HepG2 (cell line): ENCODE measurements around the gene RAB29. TPM values are rescaled to one million over a fixed set of nuclear protein-coding genes. Genes with fewer than 3 reads are reported as not detected.

ENCODE experiments used
- ATAC-seq: fragments of 200-7000 bp; cut with Tn5 transposase; 3 replicates; pipeline ENCODE4 v1.9.1; 2020; ENCODE audit warnings: mild to moderate bottlenecking, moderate library complexity
- BruUV-seq: library from RNA; stranded (reverse); fragments of 400-500 nt; replicated peaks from 2 replicates; lab custom pipeline; 2021; lab: Mats Ljungman, UMichigan
- CTCF ChIA-PET: fragments of 300-600 bp; formaldehyde crosslinking; extraction: SDS; loops from one replicate; lab custom pipeline; 2021; ENCODE audit warnings: low total read pairs, inconsistent platforms, low intra/inter-chr PET ratio; lab: Yijun Ruan, JAX
- POLR2A ChIA-PET: fragments of 350-600 bp; sonication (Branson Sonifier 250); formaldehyde crosslinking; loops from one replicate; lab custom pipeline; 2020; ENCODE audit warnings: antibody characterized with exemption, inconsistent platforms; lab: Yijun Ruan, JAX
- DNase-seq: peaks from one replicate; pipeline ENCODE4 v3.0.0-alpha.2; 2015; ENCODE audit warnings: low spot score
- FAIRE-seq: peaks from 3 replicates; lab custom pipeline; 2011; peaks lifted over from hg19 to GRCh38; lab: Jason Lieb, UNC
- H2AFZ ChIP-seq: one replicate; pipeline ENCODE4 v1.6.1; 2011; ENCODE audit warnings: low read length, inconsistent platforms
- H3K27ac ChIP-seq: fragments of 300-600 bp; 3 replicates; pipeline ENCODE4 v1.8.0; 2011; ENCODE audit warnings: mixed run types, mild to moderate bottlenecking, mixed read lengths, low read length, inconsistent platforms; ENCODE audit not compliant: insufficient read depth; ENCODE audit errors: extremely low read length
- H3K27me3 ChIP-seq, 2 experiments: fragments of 200-600 bp in 1 of 2; 2 replicates in 1 of 2; 3 replicates in 1 of 2; pipeline versions ENCODE4 v1.6.0 to v1.8.0; 2011; ENCODE audit warnings: low read length in 2 of 2, mild to moderate bottlenecking in 2 of 2, moderate library complexity in 2 of 2, inconsistent platforms in 1 of 2; ENCODE audit not compliant: insufficient read depth in 2 of 2, control insufficient read depth in 1 of 2
- H3K36me3 ChIP-seq, 2 experiments: fragments of 200-600 bp in 1 of 2; replicated peaks in 1 of 2; 2 replicates in 1 of 2; 3 replicates in 1 of 2; pipeline versions ENCODE4 v1.5.1 to v1.8.0; 2011; ENCODE audit warnings: low read length in 2 of 2, inconsistent platforms in 1 of 2; ENCODE audit not compliant: insufficient read depth in 2 of 2, control insufficient read depth in 1 of 2
- H3K4me1 ChIP-seq: 2 replicates; pipeline ENCODE4 v1.5.1; 2012; ENCODE audit warnings: low read length, inconsistent platforms; ENCODE audit not compliant: insufficient read depth
- H3K4me2 ChIP-seq: 2 replicates; pipeline ENCODE4 v1.6.0; 2011; ENCODE audit warnings: low read depth, low read length, inconsistent platforms
- H3K4me3 ChIP-seq, 3 experiments: fragments of 200-600 bp in 1 of 3; sonication (generic), shearing (Covaris generic) in 1 of 3; replicated peaks in 1 of 3; 2 replicates each; pipeline ENCODE4 v1.5.1; 2011 to 2016; ENCODE audit warnings: low read length in 3 of 3, inconsistent platforms in 2 of 3, low read depth in 2 of 3, mild to moderate bottlenecking in 2 of 3, control low read depth in 1 of 3, mixed read lengths in 1 of 3; ENCODE audit not compliant: insufficient read depth in 1 of 3
- H3K79me2 ChIP-seq: one replicate; pipeline ENCODE4 v1.6.1; 2011; ENCODE audit warnings: low read length, inconsistent platforms; ENCODE audit not compliant: insufficient read depth
- H3K9ac ChIP-seq: 2 replicates; pipeline ENCODE4 v1.6.0; 2011; ENCODE audit warnings: mild to moderate bottlenecking, low read depth, low read length, inconsistent platforms; ENCODE audit not compliant: insufficient read depth
- H3K9me3 ChIP-seq: 2 replicates; pipeline ENCODE4 v1.5.1; 2012; ENCODE audit warnings: mild to moderate bottlenecking, low read length
- H4K20me1 ChIP-seq: 2 replicates; pipeline ENCODE4 v1.6.0; 2011; ENCODE audit warnings: inconsistent platforms, mild to moderate bottlenecking, low read length, moderate library complexity; ENCODE audit not compliant: insufficient read depth
- ADNP ChIP-seq: sonication (generic); formaldehyde crosslinking; IDR thresholded peaks from 2 replicates; pipeline ENCODE4 v1.4.0; 2020; ENCODE audit warnings: missing genetic modification reagents
- BCL6 ChIP-seq: IDR thresholded peaks from 2 replicates; pipeline ENCODE4 v1.6.1; 2016; ENCODE audit warnings: missing genetic modification reagents, missing compliant biosample characterization
- CBX1 ChIP-seq: IDR thresholded peaks from one replicate; pipeline ENCODE4 v1.6.1; 2016; ENCODE audit warnings: antibody characterized with exemption, low read depth
- FOXO1 ChIP-seq: sonication (generic); formaldehyde crosslinking; IDR thresholded peaks from 2 replicates; pipeline ENCODE4 v1.4.0; 2020; ENCODE audit warnings: missing genetic modification reagents
- KLF15 ChIP-seq: sonication (generic); formaldehyde crosslinking; IDR thresholded peaks from 2 replicates; pipeline ENCODE4 v1.8.1; 2023; ENCODE audit warnings: borderline replicate concordance, mild to moderate bottlenecking, inconsistent platforms, missing genetic modification reagents, mixed read lengths
- KMT2B ChIP-seq: IDR thresholded peaks from 2 replicates; pipeline ENCODE4 v1.6.1; 2016; ENCODE audit warnings: missing genetic modification reagents, missing compliant biosample characterization
- LBX2 ChIP-seq: sonication (generic); formaldehyde crosslinking; IDR thresholded peaks from 2 replicates; pipeline ENCODE4 v1.5.0; 2020; ENCODE audit warnings: missing genetic modification reagents, mild to moderate bottlenecking, borderline replicate concordance
- RBM22 ChIP-seq: fragments of 200-400 bp; formaldehyde crosslinking; optimal IDR thresholded peaks from 2 replicates; pipeline ENCODE3; 2017; ENCODE audit warnings: mild to moderate bottlenecking, low read length, moderate library complexity
- RELA ChIP-seq: sonication (generic); formaldehyde crosslinking; IDR thresholded peaks from 2 replicates; pipeline ENCODE4 v1.4.0; 2020; ENCODE audit warnings: missing genetic modification reagents
- XBP1 ChIP-seq: sonication (generic); formaldehyde crosslinking; IDR thresholded peaks from 2 replicates; pipeline ENCODE4 v1.5.0; 2020; ENCODE audit warnings: missing genetic modification reagents
- ZKSCAN8 ChIP-seq: IDR thresholded peaks from 2 replicates; pipeline ENCODE4 v1.6.1; 2016; ENCODE audit warnings: borderline replicate concordance, missing genetic modification reagents, missing compliant biosample characterization
- ZNF660 ChIP-seq: sonication (generic); formaldehyde crosslinking; IDR thresholded peaks from 2 replicates; pipeline ENCODE4 v1.5.1; 2020; ENCODE audit warnings: mild to moderate bottlenecking, low read depth, missing genetic modification reagents, borderline replicate concordance
- ZNF740 ChIP-seq: sonication (generic); formaldehyde crosslinking; IDR thresholded peaks from 2 replicates; pipeline ENCODE4 v1.4.0; 2020; ENCODE audit warnings: missing genetic modification reagents
- ZSCAN12 ChIP-seq: sonication (generic); formaldehyde crosslinking; IDR thresholded peaks from 2 replicates; pipeline ENCODE4 v1.9.0; 2021; ENCODE audit warnings: mild to moderate bottlenecking, missing genetic modification reagents
- WGBS: methylation state at CpG from one replicate; pipeline ENCODE4 v1.1.6; 2017; ENCODE audit warnings: low lambda C conversion rate; 5-methylcytosine and 5-hydroxymethylcytosine counted together
- in situ Hi-C: cut with HindIII; loops from 2 replicates; pipeline ENCODE4 v1.10.0; 2017; ENCODE audit warnings: low pct_unique_long_range_greater_than_20kb; ENCODE audit not compliant: extremely low pct_ligation_motif_present
- intact Hi-C: fragments of 100-400 bp; cut with micrococcal nuclease; formaldehyde crosslinking; loops from one replicate; pipeline ENCODE4 v1.10.0; 2022; ENCODE audit not compliant: unreplicated experiment
- polyA plus RNA-seq, 8 experiments: library from polyadenylated mRNA; depleted of rRNA in 3 of 8; stranded (reverse) in 7 of 8; unstranded in 1 of 8; fragments of >200 nt; fragmentation: Illumina TruSeq in 4 of 8; extraction: Trizol in 4 of 8; gene quantifications; 2 replicates each; pipeline versions ENCODE4 v1.2.1 to v1.2.3, GENCODE V29; 2011 to 2016; ENCODE audit warnings: low read depth in 4 of 8, missing spikeins in 1 of 8, mixed read lengths in 1 of 8; ENCODE audit not compliant: insufficient read depth in 1 of 8
- total RNA-seq, 5 experiments: library from RNA; depleted of rRNA; stranded (reverse); fragments of >200 nt; fragmentation: Illumina TruSeq; extraction: Trizol; gene quantifications; 2 replicates each; pipeline ENCODE4 v1.2.3, GENCODE V29; 2016; ENCODE audit warnings: low read depth in 1 of 5
- TF ChIP-seq, protein P1 (sequence below): conservative IDR thresholded peaks from 2 replicates; pipeline ENCODE4 v1.6.1; 2018; ENCODE audit warnings: missing genetic modification reagents
- TF ChIP-seq, protein P2 (sequence below): sonication (generic); formaldehyde crosslinking; IDR thresholded peaks from 2 replicates; pipeline ENCODE4 v1.9.0; 2021; ENCODE audit warnings: missing genetic modification reagents, mild to moderate bottlenecking, borderline replicate concordance
- TF ChIP-seq, protein P3 (sequence below): sonication (generic); IDR thresholded peaks from 2 replicates; pipeline ENCODE4 v1.6.1; 2016; ENCODE audit warnings: low read depth, borderline replicate concordance

Gene RAB29
- total and polyA plus RNA-seq, 2 of the 13 experiments (the other 11 are each of a cell fraction or from before 2014, with no cell fraction given), result 8.7 to 10.1 TPM

DNA sequence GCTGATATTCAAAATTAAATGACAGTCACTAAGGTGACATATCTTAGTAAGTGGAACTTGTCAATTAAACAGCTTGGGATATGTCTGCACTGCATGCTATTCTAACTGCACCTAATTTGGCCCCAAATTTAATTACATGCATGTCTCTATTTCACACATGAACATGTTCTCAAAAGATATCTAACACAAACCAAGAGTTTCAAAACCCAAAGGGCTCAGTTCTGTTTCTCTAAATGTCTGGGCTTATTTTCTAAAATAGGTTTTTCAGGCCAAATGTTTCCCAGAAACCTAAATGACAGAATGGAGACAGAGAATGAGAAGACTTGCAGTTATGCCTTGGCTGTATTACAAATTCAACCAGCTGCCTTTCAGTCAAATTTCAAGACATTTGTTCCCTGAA is 11.3 kb downstream of the RAB29 start (continued):
- no peak for TF ChIP-seq RELA (CRISPR knock-in tag)

- in situ Hi-C loops, result no loop called here
These were observed 14.7 kb downstream of the RAB29 start for GRCh38 chr1:205760606-205761005.

More at GRCh38 chr1:205760606-205761005, 14.7 kb downstream of the RAB29 start:
- FAIRE-seq (no peak), DNase-seq (no peak), ATAC-seq (no peak)
- no peak overlapping the region for H3K27ac ChIP-seq
- no peak for TF ChIP-seq XBP1 (CRISPR knock-in tag)
- TF ChIP-seq BCL6 (CRISPR knock-in tag), result no peak
- TF ChIP-seq, protein P1, sequence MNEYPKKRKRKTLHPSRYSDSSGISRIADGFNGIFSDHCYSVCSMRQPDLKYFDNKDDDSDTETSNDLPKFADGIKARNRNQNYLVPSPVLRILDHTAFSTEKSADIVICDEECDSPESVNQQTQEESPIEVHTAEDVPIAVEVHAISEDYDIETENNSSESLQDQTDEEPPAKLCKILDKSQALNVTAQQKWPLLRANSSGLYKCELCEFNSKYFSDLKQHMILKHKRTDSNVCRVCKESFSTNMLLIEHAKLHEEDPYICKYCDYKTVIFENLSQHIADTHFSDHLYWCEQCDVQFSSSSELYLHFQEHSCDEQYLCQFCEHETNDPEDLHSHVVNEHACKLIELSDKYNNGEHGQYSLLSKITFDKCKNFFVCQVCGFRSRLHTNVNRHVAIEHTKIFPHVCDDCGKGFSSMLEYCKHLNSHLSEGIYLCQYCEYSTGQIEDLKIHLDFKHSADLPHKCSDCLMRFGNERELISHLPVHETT (CRISPR knock-in tag), result no peak
- TF ChIP-seq, protein P2, sequence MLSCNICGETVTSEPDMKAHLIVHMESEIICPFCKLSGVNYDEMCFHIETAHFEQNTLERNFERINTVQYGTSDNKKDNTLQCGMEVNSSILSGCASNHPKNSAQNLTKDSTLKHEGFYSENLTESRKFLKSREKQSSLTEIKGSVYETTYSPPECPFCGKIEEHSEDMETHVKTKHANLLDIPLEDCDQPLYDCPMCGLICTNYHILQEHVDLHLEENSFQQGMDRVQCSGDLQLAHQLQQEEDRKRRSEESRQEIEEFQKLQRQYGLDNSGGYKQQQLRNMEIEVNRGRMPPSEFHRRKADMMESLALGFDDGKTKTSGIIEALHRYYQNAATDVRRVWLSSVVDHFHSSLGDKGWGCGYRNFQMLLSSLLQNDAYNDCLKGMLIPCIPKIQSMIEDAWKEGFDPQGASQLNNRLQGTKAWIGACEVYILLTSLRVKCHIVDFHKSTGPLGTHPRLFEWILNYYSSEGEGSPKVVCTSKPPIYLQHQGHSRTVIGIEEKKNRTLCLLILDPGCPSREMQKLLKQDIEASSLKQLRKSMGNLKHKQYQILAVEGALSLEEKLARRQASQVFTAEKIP (CRISPR knock-in tag), result no peak
- no peak for TF ChIP-seq FOXO1 (CRISPR knock-in tag)
- no peak for TF ChIP-seq KMT2B (CRISPR knock-in tag)
- TF ChIP-seq RBM22, result no peak
- TF ChIP-seq ZNF740 (CRISPR knock-in tag), result no peak
- TF ChIP-seq ZSCAN12 (CRISPR knock-in tag), result no peak
- no peak for TF ChIP-seq CBX1
- TF ChIP-seq ZNF660 (CRISPR knock-in tag), result no peak
- no peak for TF ChIP-seq LBX2 (CRISPR knock-in tag)
- no peak for TF ChIP-seq ADNP
- no peak for TF ChIP-seq ZKSCAN8 (CRISPR knock-in tag)
- TF ChIP-seq KLF15 (CRISPR knock-in tag), result no peak
- TF ChIP-seq, protein P3, sequence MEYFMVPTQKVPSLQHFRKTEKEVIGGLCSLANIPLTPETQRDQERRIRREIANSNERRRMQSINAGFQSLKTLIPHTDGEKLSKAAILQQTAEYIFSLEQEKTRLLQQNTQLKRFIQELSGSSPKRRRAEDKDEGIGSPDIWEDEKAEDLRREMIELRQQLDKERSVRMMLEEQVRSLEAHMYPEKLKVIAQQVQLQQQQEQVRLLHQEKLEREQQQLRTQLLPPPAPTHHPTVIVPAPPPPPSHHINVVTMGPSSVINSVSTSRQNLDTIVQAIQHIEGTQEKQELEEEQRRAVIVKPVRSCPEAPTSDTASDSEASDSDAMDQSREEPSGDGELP, result no peak
- no peak overlapping the region for H2AFZ ChIP-seq
- no peaks in the 10 kb centered on the region for H3K4me1 ChIP-seq
- no peaks in the 10 kb centered on the region for H3K36me3 ChIP-seq
- H3K9me3 ChIP-seq, result no peaks in the 10 kb centered on the region
- H3K9ac ChIP-seq, result no peak overlapping the region
- ChIA-PET CTCF (no interaction called here), POLR2A (no interaction called here)
- no peaks in the 10 kb centered on the region for H3K79me2 ChIP-seq
- no peak overlapping the region for H3K4me2 ChIP-seq
- H3K4me3 ChIP-seq, result no peak overlapping the region
- 19% methylated on average over 3 of the region's 3 CpGs for WGBS
- intact Hi-C loops, result no loop called here
- no peaks in the 10 kb centered on the region for H4K20me1 ChIP-seq
- no peaks in the 10 kb centered on the region for H3K27me3 ChIP-seq
- no TSS peak for BruUV-seq
